ENCODE data around the gene TMEM219.
"Not testable (repeated sequence)": the region's sequence is repeated elsewhere in the genome, so short reads cannot be mapped to it uniquely, and the experiment has no call there.

TMEM219 gene

DNA sequence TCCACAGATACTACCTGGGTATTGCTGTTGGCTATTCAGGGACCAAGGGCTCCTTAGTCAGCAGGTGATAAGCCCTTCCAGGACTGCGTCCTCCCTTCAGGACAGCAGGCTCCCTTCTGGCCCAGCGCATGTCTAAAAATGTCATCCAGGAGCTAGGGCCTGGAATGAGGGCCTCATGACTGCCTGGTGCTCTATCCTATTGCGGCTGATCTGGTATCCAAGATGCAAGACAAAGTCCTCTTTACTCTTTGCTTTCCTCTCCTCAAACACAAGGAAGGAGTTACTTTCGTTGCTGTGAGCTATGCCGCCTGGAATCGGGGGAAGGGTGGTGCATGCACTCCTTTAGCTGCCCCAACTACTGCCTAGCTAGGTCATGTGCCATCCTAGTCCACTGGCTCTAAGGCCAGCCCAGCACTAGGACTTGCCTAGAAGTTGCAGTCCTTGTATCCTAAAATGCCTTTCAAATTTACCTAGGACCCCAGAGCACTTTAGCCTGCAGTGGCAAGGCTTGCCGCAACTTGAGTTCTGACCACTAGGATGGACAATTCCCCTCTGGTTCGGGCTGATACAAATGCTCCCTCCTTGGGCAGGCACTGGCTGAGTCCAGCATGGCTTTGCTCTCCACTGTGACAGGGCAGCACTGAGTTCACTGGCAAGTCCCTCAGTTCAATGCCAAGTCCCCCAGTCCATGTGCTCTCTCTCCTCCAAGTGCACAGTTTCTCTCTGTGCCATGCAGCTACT is 10.1 kb upstream of the TMEM219 start:
- FAIRE-seq: no peak

DNA sequence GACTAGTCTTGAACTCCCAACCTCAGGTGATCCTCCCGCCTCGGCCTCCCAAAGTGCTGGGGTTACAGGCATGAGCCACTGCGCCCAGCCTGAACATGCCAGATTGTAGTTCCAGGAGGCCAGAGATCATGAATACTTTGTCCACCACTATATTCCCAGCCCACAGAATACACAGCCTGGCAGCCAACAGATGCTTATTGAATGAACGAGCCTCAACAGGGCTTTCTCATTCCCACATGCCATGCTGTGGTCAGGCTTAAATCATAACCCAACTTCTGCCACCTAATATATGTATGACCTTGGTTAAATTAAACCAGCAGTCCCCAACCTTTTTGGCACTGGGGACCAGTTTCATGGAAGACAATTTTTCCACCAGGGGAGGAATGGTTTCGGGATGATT is 3.1 kb upstream of the TMEM219 start:
- FAIRE-seq: no peak

DNA sequence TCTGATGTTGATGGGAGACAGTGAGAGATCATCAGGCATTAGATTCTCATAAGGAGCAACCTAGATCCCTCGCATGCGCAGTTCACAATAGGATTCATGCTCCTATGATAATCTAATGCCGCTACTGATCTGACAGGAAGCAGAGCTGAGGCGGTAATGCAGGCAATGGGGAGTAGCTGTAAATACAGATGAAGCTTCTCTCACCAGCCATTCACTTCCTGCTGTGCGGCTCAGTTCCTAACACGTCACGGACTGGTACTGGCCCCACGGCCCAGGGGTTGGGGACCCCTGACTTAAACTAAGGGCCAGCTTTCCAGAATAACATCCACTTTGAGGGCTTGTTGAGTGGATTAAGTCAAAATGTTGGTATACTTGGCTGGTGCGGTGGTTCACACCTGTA is 2.6 kb upstream of the TMEM219 start:
- no peak for FAIRE-seq

DNA sequence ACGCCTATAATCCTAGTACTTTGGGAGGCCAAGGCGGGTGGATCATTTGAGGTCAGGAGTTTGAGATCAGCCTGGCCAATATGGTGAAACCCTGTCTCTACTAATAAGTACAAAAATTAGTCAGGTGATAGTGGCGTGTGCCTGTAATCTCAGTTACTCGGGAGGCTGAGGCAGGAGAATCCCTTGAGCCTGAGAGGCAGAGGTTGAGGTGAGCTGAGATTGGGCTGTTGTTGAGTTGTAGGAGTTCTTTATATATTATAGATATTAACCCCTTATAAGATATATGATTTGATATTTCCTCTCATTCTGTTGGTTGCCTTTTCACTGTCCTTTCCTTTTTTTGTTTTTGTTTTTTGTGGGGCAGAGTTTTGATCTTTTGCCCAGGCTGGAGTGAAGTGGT is 2.1 kb upstream of the TMEM219 start:
- FAIRE-seq: not testable (repeated sequence)

DNA sequence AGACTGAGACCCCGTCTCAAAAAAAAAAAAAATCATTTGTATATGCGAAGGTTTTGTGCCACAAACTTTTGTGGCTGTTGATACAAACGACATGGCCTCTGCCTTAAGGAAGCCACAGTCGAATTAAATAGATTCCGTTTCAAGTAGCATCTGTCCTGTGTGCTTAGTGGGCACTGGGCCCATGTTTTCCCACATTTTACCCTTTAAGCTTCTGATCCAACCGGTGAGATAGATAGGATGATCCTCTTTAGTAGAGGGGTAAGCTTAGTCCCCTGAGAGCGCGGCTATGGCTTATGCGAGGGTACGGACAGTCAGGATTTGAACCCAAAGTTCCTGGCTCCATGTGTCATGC is 776 bp upstream of the TMEM219 start:
- FAIRE-seq: no peak

- no peak for FAIRE-seq
These were observed 590 bp downstream of the TMEM219 start for GRCh38 chr16:29962344-29962994.

- no peak for FAIRE-seq
These were observed 1.3 kb downstream of the TMEM219 start for GRCh38 chr16:29963021-29963743.

GRCh38 chr16:29968205-29968604 is 6.3 kb downstream of the TMEM219 start:
- no peak for FAIRE-seq

DNA sequence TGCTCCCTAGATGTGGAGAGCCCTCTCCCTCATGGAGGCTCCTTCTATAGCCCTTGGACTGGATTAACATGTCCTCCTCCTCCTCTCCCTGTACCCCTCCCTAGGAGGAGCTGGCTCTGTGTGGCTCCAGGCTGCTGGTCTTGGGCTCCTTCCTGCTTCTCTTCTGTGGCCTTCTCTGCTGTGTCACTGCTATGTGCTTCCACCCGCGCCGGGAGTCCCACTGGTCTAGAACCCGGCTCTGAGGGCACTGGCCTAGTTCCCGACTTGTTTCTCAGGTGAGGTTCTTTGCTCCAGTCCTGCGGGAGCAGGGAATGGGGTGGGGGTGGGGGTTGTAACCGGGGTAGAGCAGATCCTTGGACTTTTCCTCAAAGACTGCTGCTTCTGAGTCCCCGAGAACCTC is 9.4 kb downstream of the TMEM219 start:
- no peak for FAIRE-seq

DNA sequence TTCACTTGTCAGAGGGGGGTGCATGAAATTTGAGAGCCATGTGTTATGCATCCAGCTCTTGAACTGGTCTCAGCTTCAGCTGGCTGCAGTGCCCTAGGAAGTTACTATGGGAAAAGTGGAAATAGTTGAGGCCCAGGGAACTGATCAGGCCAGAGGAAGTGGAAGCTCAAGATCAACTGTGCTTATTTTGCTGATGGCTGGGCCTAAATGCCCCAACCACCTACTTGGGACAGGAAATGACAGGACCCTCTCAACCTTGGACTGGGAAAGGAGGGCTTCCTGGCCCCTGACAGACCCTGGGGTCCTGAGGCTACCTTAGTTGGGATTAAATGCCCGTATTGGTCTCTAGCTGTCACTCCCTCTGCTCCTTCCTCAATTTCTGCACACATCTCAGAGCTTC is 10.6 kb downstream of the TMEM219 start:
- FAIRE-seq: no peak

DNA sequence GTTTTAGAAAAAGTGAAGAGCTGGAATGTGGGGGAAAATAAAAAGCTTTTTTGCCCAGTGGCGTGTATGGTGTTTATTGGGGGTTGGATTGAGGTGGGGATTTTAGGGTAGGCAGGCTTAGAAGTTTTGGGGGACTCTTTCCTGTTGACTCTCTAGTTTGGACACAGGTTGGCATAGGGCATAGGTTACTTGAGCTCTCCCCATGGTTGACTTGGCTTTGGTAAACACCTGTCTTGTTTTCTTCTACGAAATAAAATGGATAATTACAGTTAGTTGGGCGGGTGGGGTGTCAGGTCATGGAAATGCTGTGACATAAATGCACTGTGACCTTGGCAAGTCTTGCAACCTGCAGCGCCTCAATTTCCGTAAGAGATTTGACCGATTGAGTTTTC is 11.1 kb downstream of the TMEM219 start:
- FAIRE-seq: no peak

GRCh38 chr16:29973384-29974246 is 11.7 kb downstream of the TMEM219 start, which contains the start of gene TAOK2:
Gene TAOK2, plus strand, starts transcription at chr16:29973868. Its CDS starts 3,905 bp downstream, at chr16:29977773.
- no peak for FAIRE-seq

- FAIRE-seq: no peak
These were observed 12.6 kb downstream of the TMEM219 start for GRCh38 chr16:29974291-29975133.

DNA sequence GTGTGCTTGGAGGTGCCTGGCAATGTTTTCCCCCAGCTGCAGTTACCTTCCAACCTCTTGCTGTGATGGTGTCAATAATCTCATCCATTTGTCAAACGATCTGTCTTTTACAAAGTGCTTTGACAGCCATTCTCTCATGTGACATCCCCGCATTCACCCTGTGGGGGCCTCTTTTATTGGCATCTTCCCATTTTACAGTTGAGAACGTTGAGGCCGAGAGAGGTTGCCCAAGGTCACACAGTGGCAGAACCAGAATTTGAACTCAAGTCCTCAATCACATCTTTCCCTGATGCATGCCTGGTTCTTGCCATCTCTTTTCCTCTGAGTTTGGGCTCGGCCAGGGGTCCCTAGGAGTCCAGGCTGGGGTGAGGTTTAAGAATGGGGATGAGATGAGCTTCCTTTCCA is 13.3 kb downstream of the TMEM219 start:
- FAIRE-seq: no peak

- no peak for FAIRE-seq
These were observed 14.1 kb downstream of the TMEM219 start for GRCh38 chr16:29975811-29976511.

GRCh38 chr16:29977063-29977825 is 15.4 kb downstream of the TMEM219 start:
- no peak for FAIRE-seq

DNA sequence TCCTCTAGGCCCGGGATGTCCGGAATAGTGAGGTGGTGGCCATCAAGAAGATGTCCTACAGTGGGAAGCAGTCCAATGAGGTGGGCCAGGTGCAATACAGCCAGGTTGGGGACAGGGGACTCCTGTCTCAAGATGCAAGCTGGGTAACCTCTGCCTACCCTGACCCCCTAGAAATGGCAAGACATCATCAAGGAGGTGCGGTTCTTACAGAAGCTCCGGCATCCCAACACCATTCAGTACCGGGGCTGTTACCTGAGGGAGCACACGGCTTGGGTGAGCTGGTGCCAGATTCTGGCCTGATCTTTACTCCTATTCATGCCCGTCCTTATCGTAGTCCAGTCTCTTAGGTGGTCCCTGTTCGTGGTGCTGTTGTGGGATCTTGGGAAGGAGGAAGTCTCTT is 16.2 kb downstream of the TMEM219 start:
- no peak for FAIRE-seq

- FAIRE-seq: no peak
These were observed 16.8 kb downstream of the TMEM219 start for GRCh38 chr16:29978564-29979270.

DNA sequence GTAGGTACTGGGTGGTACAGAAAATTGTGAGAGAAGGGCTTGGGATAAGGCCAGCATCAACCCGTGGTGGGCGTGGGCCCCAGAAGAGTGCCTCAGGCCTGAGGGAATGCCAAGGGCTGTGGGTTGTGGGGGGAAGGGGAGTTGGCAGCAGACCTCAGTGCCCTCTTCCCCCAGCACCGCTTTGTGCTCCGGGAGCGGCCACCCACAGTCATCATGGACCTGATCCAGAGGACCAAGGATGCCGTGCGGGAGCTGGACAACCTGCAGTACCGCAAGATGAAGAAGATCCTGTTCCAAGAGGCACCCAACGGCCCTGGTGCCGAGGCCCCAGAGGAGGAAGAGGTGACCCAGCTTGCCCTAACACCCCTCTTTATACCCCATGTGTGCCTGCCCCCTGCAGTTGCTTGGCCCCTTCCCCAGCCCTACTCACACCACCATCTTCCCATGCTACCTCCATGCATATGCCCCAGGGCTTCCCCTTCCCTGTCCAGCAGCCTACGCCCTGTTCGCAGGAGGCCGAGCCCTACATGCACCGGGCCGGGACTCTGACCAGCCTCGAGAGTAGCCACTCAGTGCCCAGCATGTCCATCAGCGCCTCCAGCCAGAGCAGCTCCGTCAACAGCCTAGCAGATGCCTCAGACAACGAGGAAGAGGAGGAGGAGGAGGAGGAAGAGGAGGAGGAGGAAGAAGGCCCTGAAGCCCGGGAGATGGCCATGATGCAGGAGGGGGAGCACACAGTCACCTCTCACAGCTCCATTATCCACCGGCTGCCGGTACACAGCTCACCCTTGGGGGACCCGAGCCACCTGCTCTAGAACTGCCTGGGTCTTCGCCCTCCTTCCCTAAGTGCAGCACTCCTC is 20.9 kb downstream of the TMEM219 start:
- FAIRE-seq: no peak

Data from endometrium (tissue), 2 donors.